ENCODE measurements around the gene ZNF138. TPM values are rescaled to one million over a fixed set of nuclear protein-coding genes. Genes with fewer than 3 reads are reported as not detected.
"Not testable (repeated sequence)": the region's sequence is repeated elsewhere in the genome, so short reads cannot be mapped to it uniquely, and the experiment has no call there.

Gene ZNF138
- total RNA-seq, 1 donor from 2014 or later, result 14.7 TPM

- Mint-ChIP-seq H3K27me3 (ENCODE audit: unreplicated experiment) (peaks cover 2% of the 10 kb centered on the region), H3K27ac (ENCODE audit: unreplicated experiment) (no peak overlapping the region), H3K4me1 (ENCODE audit: unreplicated experiment) (no peaks in the 10 kb centered on the region), H3K36me3 (ENCODE audit: low read depth, unreplicated experiment) (no peaks in the 10 kb centered on the region), H3K9me3 (ENCODE audit: unreplicated experiment) (peaks cover 5% of the 10 kb centered on the region), H3K4me3 (ENCODE audit: unreplicated experiment) (no peak overlapping the region)
- DNase-seq (ENCODE audit: low spot score), result no peak
- TF ChIP-seq CTCF (IDR thresholded peaks at IDR 0.05; ENCODE audit: unreplicated experiment), result no peak
Observed at GRCh38 chr7:64787295-64787694, 6.9 kb upstream of the ZNF138 start.

GRCh38 chr7:64789241-64789640 is 5.0 kb upstream of the ZNF138 start:
- H3K27me3 Mint-ChIP-seq (ENCODE audit: unreplicated experiment); H3K9me3 Mint-ChIP-seq (ENCODE audit: unreplicated experiment); DNase-seq (ENCODE audit: low spot score); H3K36me3 Mint-ChIP-seq (ENCODE audit: low read depth, unreplicated experiment); H3K4me1 Mint-ChIP-seq (ENCODE audit: unreplicated experiment); H3K4me3 Mint-ChIP-seq (ENCODE audit: unreplicated experiment); H3K27ac Mint-ChIP-seq (ENCODE audit: unreplicated experiment): not testable (repeated sequence)

GRCh38 chr7:64793106-64793755 is 997 bp upstream of the ZNF138 start:
- Mint-ChIP-seq H3K4me1 (ENCODE audit: unreplicated experiment) (peaks cover 13% of the 10 kb centered on the region), H3K27me3 (ENCODE audit: unreplicated experiment) (peaks cover 2% of the 10 kb centered on the region), H3K9me3 (ENCODE audit: unreplicated experiment) (no peaks in the 10 kb centered on the region), H3K27ac (ENCODE audit: unreplicated experiment) (no peak overlapping the region), H3K4me3 (ENCODE audit: unreplicated experiment) (no peak overlapping the region), H3K36me3 (ENCODE audit: low read depth, unreplicated experiment) (no peaks in the 10 kb centered on the region)
- TF ChIP-seq CTCF (IDR thresholded peaks at IDR 0.05; ENCODE audit: unreplicated experiment), result no peak
- no peak for DNase-seq (ENCODE audit: low spot score)

- Mint-ChIP-seq H3K27ac (ENCODE audit: unreplicated experiment) (peak overlapping the region; percentile 99), H3K4me1 (ENCODE audit: unreplicated experiment) (peaks cover 13% of the 10 kb centered on the region), H3K27me3 (ENCODE audit: unreplicated experiment) (peaks cover 2% of the 10 kb centered on the region), H3K4me3 (ENCODE audit: unreplicated experiment) (peak overlapping the region; percentile 98), H3K9me3 (ENCODE audit: unreplicated experiment) (no peaks in the 10 kb centered on the region), H3K36me3 (ENCODE audit: low read depth, unreplicated experiment) (peaks cover 6% of the 10 kb centered on the region)
- DNase-seq (ENCODE audit: low spot score), result no peak
- TF ChIP-seq CTCF (IDR thresholded peaks at IDR 0.05; ENCODE audit: unreplicated experiment), result no peak
Observed at GRCh38 chr7:64795176-64795575, 948 bp downstream of the ZNF138 start.

- H3K4me3 Mint-ChIP-seq (ENCODE audit: unreplicated experiment); H3K27ac Mint-ChIP-seq (ENCODE audit: unreplicated experiment): not testable (repeated sequence)
Observed at GRCh38 chr7:64799169-64799568, 4.9 kb downstream of the ZNF138 start.

GRCh38 chr7:64802699-64803098 is 8.5 kb downstream of the ZNF138 start:
- H3K4me1 Mint-ChIP-seq (ENCODE audit: unreplicated experiment), result peaks cover 13% of the 10 kb centered on the region
- peaks cover 48% of the 10 kb centered on the region for H3K36me3 Mint-ChIP-seq (ENCODE audit: low read depth, unreplicated experiment)
- no peak for DNase-seq (ENCODE audit: low spot score)
- no peak overlapping the region for H3K4me3 Mint-ChIP-seq (ENCODE audit: unreplicated experiment)
- H3K27ac Mint-ChIP-seq (ENCODE audit: unreplicated experiment), result peak overlapping the region; percentile 75
- no peaks in the 10 kb centered on the region for H3K9me3 Mint-ChIP-seq (ENCODE audit: unreplicated experiment)
- peaks cover 3% of the 10 kb centered on the region for H3K27me3 Mint-ChIP-seq (ENCODE audit: unreplicated experiment)
- no peak for TF ChIP-seq CTCF (IDR thresholded peaks at IDR 0.05; ENCODE audit: unreplicated experiment)

More at GRCh38 chr7:64799169-64799568, 4.9 kb downstream of the ZNF138 start:
- H3K27me3 Mint-ChIP-seq (ENCODE audit: unreplicated experiment); H3K9me3 Mint-ChIP-seq (ENCODE audit: unreplicated experiment); DNase-seq (ENCODE audit: low spot score): not testable (repeated sequence)
- H3K4me1 Mint-ChIP-seq (ENCODE audit: unreplicated experiment), result peaks cover 26% of the 10 kb centered on the region
- peaks cover 23% of the 10 kb centered on the region for H3K36me3 Mint-ChIP-seq (ENCODE audit: low read depth, unreplicated experiment)
